ENCODE data around the gene KRT82.
"Not testable (repeated sequence)": the region's sequence is repeated elsewhere in the genome, so short reads cannot be mapped to it uniquely, and the experiment has no call there.

The KRT82 gene

DNA sequence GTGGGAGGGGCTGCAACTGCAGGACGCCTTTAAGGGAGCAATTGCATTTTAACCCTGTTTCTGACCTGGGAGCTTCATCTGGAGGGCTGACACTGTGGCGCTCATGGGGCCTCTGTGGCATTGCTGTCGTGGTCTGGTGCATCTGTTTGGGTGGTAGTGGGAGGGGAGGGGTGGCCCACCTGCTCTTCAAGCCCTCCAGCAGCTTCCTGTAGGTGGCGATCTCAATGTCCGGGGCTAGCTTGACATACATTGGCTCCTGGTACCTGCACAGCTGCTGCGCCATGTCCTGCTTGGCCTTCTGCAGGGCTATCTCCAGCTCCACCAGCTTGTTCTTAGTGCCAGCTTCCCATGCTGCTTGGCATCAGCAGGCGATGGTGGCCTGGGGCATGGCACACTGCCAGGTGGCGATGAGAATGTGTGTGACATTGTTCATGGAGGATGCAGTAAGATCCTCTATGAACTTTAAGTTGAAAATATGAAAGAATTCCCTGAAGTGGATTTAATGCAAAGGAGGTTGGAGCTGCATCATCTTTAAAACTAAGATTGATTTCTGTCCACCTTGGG is 7.7 kb upstream of the KRT82 start:
- no peak overlapping the region for H3K27ac ChIP-seq (ENCODE audit: low read length)
- no peaks in the 10 kb centered on the region for H3K4me1 ChIP-seq (ENCODE audit: low read length)
- H2AFZ ChIP-seq (ENCODE audit: low read depth, low read length) = no peak overlapping the region
- no peaks in the 10 kb centered on the region for H3K36me3 ChIP-seq (replicated peaks; ENCODE audit: low read depth, low read length)
- H4K20me1 ChIP-seq (ENCODE audit: insufficient read depth, low read length) = no peaks in the 10 kb centered on the region
- H3K27me3 ChIP-seq (ENCODE audit: low read depth, low read length) = no peaks in the 10 kb centered on the region; the same call in 1 of the 2 replicates
- no peaks in the 10 kb centered on the region for H3K79me2 ChIP-seq (ENCODE audit: low read length)
- no peak overlapping the region for H3K4me2 ChIP-seq (ENCODE audit: low read length)
- no peak for TF ChIP-seq EZH2phosphoT487 (IDR thresholded peaks at IDR 0.05; ENCODE audit: low read depth)
- TF ChIP-seq, protein P1, sequence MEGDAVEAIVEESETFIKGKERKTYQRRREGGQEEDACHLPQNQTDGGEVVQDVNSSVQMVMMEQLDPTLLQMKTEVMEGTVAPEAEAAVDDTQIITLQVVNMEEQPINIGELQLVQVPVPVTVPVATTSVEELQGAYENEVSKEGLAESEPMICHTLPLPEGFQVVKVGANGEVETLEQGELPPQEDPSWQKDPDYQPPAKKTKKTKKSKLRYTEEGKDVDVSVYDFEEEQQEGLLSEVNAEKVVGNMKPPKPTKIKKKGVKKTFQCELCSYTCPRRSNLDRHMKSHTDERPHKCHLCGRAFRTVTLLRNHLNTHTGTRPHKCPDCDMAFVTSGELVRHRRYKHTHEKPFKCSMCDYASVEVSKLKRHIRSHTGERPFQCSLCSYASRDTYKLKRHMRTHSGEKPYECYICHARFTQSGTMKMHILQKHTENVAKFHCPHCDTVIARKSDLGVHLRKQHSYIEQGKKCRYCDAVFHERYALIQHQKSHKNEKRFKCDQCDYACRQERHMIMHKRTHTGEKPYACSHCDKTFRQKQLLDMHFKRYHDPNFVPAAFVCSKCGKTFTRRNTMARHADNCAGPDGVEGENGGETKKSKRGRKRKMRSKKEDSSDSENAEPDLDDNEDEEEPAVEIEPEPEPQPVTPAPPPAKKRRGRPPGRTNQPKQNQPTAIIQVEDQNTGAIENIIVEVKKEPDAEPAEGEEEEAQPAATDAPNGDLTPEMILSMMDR (IDR thresholded peaks at IDR 0.05; ENCODE audit: low read depth, low read length) = no peak
- H3K9me3 ChIP-seq (ENCODE audit: insufficient read depth, low read length) = no peaks in the 10 kb centered on the region
- no peak overlapping the region for H3K4me3 ChIP-seq (ENCODE audit: low read length)
- H3K9ac ChIP-seq (ENCODE audit: low read length) = no peak overlapping the region

DNA sequence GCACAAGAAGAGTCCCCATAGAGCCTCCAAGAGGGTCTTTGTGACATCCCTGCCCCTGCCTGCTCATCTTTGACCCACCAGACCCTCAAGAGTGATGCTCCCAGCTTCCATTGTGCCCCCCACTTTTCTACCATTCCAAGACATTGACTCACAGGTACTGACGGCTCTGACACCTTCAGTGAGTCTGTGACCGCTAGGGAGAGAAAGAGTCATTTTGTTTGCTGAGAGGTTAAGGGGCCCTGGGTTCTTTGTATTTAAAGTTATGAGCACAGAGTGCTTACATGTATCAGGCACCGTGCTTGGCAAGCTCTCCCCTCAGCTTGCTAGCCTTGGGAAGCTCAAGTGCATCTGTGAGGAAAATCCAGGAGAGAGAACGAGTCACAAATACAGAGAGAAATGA is 7.1 kb upstream of the KRT82 start:
- Histone ChIP-seq H3K9ac (ENCODE audit: low read length) (no peak overlapping the region), H3K4me3 (ENCODE audit: low read length) (no peak overlapping the region), H3K9me3 (ENCODE audit: insufficient read depth, low read length) (no peaks in the 10 kb centered on the region), H3K4me1 (ENCODE audit: low read length) (no peaks in the 10 kb centered on the region), H2AFZ (ENCODE audit: low read depth, low read length) (no peak overlapping the region), H3K36me3 (replicated peaks; ENCODE audit: low read depth, low read length) (no peaks in the 10 kb centered on the region), H3K27ac (ENCODE audit: low read length) (no peak overlapping the region), H4K20me1 (ENCODE audit: insufficient read depth, low read length) (no peaks in the 10 kb centered on the region), H3K4me2 (ENCODE audit: low read length) (no peak overlapping the region), H3K79me2 (ENCODE audit: low read length) (no peaks in the 10 kb centered on the region), H3K27me3 (ENCODE audit: low read depth, low read length) (no peaks in the 10 kb centered on the region; the same call in 1 of the 2 replicates)
- TF ChIP-seq, protein P1 (IDR thresholded peaks at IDR 0.05; ENCODE audit: low read depth, low read length) = no peak
- TF ChIP-seq EZH2phosphoT487 (IDR thresholded peaks at IDR 0.05; ENCODE audit: low read depth) = no peak

DNA sequence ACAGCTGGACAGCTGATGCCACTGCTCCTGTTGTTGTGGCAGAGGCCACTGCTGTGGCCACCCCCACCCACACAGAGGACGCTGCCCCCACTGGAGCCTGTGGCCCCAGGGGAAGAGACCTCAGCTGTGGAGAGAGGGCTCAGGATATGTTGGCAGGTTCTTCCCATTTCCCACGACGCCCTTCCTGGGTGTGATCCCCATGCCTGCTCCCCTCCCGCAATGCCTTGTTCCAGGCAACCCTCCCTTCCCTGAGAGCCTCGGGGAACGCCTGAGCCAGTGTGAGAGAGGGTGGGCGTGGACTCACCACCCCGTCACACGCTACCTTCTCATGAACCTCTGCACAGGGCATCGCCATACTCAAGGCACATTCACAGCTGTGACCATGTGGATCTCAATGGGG is 5.7 kb upstream of the KRT82 start:
- Histone ChIP-seq H3K9me3 (ENCODE audit: insufficient read depth, low read length) (no peaks in the 10 kb centered on the region), H3K9ac (ENCODE audit: low read length) (no peak overlapping the region), H2AFZ (ENCODE audit: low read depth, low read length) (no peak overlapping the region), H3K4me3 (ENCODE audit: low read length) (no peak overlapping the region), H3K27ac (ENCODE audit: low read length) (no peak overlapping the region), H3K4me2 (ENCODE audit: low read length) (no peak overlapping the region), H4K20me1 (ENCODE audit: insufficient read depth, low read length) (no peaks in the 10 kb centered on the region), H3K79me2 (ENCODE audit: low read length) (no peaks in the 10 kb centered on the region), H3K27me3 (ENCODE audit: low read depth, low read length) (no peaks in the 10 kb centered on the region; the same call in 1 of the 2 replicates), H3K4me1 (ENCODE audit: low read length) (no peaks in the 10 kb centered on the region), H3K36me3 (replicated peaks; ENCODE audit: low read depth, low read length) (no peaks in the 10 kb centered on the region)
- TF ChIP-seq EZH2phosphoT487 (IDR thresholded peaks at IDR 0.05; ENCODE audit: low read depth) = no peak
- TF ChIP-seq, protein P1 (IDR thresholded peaks at IDR 0.05; ENCODE audit: low read depth, low read length) = no peak

DNA sequence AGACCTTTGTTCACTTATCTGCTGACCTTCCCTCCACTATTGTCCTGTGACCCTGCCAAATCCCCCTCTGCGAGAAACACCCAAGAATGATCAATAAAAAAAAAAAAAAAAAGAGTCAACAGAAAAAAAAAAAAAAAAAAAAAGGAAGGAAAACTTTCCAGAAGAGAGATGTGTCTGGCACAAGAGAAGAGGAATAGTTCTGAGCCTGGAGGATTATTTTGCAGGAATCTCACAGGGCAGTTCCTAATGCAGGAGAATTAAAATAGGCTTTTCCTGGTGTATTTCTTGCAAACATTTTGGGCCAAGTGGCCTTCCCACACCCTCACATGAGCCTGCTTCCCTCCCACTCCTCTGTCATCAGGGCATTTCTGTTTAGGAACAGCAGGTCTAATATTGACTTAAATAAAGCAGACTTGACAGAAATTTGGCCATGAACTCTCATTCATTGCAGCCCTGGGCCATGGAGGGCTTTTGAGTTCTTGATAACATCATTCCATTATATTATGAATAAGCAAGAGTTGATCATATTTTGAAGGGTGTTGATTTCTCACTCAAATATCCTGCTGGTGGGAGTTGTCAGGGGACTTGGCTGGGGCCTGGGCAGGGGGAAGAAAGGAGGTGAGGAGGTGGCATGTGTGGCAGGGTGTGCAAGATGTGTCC is 4.6 kb upstream of the KRT82 start:
- H4K20me1 ChIP-seq (ENCODE audit: insufficient read depth, low read length); H3K4me2 ChIP-seq (ENCODE audit: low read length); H3K36me3 ChIP-seq (replicated peaks; ENCODE audit: low read depth, low read length); H3K4me1 ChIP-seq (ENCODE audit: low read length); H3K27ac ChIP-seq (ENCODE audit: low read length); H3K27me3 ChIP-seq (ENCODE audit: low read depth, low read length); H3K79me2 ChIP-seq (ENCODE audit: low read length); H3K9me3 ChIP-seq (ENCODE audit: insufficient read depth, low read length); H3K4me3 ChIP-seq (ENCODE audit: low read length); H3K9ac ChIP-seq (ENCODE audit: low read length); H2AFZ ChIP-seq (ENCODE audit: low read depth, low read length): not testable (repeated sequence)

Data from OCI-LY3 (cell line).